LNCaP clone FGC (cell line): ENCODE measurements around the gene SUPT20HL2.

Experiments used
- DNase-seq: peaks from one replicate; pipeline ENCODE4 v3.0.0-alpha.2; 2011; ENCODE audit warnings: low read depth
- H3K4me3 ChIP-seq: 2 replicates; pipeline ENCODE4 v1.5.1; 2011; ENCODE audit warnings: mild to moderate bottlenecking, low read depth, low read length, control low read depth
- TF ChIP-seq, protein P1 (sequence below): IDR thresholded peaks from 2 replicates; pipeline ENCODE4 v1.5.1; 2012; ENCODE audit warnings: mild to moderate bottlenecking; ENCODE audit not compliant: control insufficient read depth, insufficient read depth; ENCODE audit errors: extremely low read depth

The SUPT20HL2 gene

DNA sequence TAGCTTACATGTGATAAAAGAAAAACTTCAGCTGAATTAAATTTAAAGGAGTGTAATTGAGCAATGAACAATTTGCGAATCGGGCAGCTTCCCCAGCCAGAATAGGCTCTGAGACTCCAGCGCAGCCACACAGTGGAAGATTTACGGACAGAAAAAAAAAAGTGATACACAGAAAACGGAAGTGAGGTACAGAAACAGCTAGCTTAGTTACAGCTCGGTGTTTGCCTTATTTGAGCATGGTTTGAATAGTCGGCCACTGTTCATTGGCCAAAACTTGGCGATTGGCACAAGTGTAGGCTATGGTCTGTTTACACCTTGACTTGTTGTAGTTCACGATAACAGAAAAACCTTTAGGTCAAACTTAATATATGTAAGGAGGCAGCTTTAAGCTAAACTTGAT is 29.9 kb upstream of the SUPT20HL2 start:
- H3K4me3 ChIP-seq, result no peak overlapping the region
- TF ChIP-seq, protein P1, sequence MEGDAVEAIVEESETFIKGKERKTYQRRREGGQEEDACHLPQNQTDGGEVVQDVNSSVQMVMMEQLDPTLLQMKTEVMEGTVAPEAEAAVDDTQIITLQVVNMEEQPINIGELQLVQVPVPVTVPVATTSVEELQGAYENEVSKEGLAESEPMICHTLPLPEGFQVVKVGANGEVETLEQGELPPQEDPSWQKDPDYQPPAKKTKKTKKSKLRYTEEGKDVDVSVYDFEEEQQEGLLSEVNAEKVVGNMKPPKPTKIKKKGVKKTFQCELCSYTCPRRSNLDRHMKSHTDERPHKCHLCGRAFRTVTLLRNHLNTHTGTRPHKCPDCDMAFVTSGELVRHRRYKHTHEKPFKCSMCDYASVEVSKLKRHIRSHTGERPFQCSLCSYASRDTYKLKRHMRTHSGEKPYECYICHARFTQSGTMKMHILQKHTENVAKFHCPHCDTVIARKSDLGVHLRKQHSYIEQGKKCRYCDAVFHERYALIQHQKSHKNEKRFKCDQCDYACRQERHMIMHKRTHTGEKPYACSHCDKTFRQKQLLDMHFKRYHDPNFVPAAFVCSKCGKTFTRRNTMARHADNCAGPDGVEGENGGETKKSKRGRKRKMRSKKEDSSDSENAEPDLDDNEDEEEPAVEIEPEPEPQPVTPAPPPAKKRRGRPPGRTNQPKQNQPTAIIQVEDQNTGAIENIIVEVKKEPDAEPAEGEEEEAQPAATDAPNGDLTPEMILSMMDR, result no peak
- DNase-seq, result no peak

DNA sequence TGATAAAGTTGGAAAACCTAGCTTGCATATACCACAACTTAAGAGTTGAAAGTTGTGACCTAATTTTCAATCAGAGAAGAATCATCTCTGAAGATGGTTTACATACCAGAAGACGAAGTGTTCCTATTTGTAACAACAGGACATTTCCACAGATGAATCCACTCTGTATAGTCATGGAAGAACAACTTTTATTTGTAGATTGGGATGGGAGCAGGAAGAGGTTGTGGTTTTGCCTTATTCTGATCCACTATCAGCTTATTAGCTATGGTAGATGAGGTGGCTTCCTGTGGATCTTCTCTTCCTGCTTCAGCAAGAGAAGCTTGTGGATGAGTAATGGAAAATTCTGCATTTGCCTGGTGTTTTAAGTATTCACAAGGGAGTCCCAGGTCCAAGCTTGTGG is 27.9 kb upstream of the SUPT20HL2 start:
- no peak for DNase-seq
- TF ChIP-seq, protein P1, result no peak
- H3K4me3 ChIP-seq, result no peak overlapping the region

DNA sequence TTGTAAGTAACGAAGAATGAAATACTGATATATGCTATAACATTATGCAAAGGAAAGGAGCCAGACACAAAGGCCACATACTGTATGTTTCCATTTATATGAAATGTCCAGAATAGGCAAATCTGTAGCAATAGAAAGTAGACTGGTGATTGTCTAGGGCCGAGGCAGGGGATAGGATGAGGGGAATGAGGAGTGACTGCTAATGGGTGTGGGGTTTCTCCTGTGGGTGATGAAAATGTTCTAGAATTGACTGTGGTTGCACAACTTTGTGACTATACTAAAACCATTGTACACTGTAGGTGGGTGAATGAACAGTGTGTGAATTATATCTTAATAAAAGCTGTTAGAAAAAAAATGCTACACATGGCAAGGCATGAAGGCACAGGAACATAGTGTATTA is 26.6 kb upstream of the SUPT20HL2 start:
- H3K4me3 ChIP-seq, result no peak overlapping the region
- TF ChIP-seq, protein P1, result no peak
- no peak for DNase-seq

DNA sequence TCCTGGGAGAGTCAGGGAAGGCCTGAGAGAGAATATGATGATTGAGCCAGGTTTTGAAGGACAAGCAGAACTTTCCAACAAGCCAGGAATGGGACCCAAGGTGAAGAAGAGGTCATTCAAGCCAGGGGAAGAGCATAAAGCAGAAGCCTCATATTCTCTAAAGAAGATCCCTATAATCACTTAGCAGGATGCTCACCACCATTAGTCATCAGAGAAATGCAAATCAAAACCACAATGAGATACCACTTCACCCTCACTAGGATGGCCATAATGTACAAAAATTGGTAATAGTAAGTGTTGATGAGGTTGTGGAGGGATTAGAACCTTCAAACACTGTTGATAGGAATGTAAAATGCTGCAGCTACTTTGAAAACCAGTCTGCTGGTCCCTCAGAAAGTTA is 26.0 kb upstream of the SUPT20HL2 start:
- no peak for DNase-seq
- no peak overlapping the region for H3K4me3 ChIP-seq
- TF ChIP-seq, protein P1, result no peak

DNA sequence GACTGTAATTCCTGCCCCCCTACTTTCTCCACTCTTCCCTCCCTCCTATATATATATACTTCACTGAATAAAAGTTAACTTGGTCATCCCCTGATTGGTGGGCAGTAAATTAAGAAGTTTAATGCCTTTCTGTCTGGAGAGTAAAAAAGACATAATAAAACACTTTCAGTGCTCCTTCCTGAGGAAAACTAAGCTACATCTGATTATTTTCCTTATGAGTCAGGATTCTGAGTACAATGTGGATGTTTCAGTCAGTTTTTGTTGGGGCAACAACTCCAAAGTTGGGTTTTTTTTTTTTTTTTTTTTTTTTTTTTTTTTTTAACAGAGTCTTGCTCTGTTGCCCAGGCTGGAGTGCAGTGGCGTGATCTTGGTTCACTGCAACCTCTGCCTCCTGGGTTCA is 22.0 kb upstream of the SUPT20HL2 start:
- TF ChIP-seq, protein P1, result no peak
- no peak for DNase-seq
- no peak overlapping the region for H3K4me3 ChIP-seq

DNA sequence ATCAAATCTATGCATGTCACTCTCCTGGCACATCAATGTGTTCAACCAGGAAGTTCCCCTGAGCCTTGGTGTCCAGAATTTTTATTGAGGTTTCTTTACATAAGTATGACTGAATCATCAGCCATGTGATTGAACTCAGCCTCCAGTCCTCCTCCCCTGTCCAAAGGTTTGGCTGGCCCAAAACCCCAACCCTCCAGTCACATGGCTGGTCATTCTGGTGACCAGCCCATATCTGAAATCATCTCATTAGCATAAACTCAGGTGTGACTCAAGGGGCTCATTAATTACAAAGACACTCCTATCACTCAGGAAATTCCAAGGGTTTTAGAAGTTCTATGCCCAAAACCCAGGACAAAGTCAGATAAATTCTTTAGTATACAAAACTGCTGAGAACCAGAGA is 20.6 kb upstream of the SUPT20HL2 start:
- no peak overlapping the region for H3K4me3 ChIP-seq
- no peak for DNase-seq
- TF ChIP-seq, protein P1, result no peak

DNA sequence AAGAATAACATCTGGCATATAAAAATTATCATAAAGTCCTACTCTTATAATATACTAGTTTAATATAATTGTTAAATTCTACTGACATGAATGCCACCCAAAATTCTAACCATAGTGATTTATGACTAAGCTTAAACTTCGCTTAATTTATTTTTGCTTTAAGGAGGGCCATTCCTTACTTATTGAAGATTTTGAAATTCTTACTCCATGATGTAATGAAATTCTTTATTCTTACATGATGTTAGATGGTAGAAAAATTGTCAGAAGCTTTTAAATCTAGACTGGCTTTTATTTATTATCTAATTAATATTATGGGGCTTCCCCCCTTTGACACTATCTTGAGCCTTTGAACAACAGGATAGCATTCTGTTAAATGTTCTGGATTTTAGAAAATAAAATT is 19.5 kb upstream of the SUPT20HL2 start:
- TF ChIP-seq, protein P1, result no peak
- no peak for DNase-seq
- no peak overlapping the region for H3K4me3 ChIP-seq
